Esophagus squamous epithelium (tissue), 4 donors: ENCODE measurements around the gene KIF23.

Experiments used
- POLR2A ChIP-seq, 4 donors: fragments of 450-650 bp; IDR thresholded peaks; one replicate each; pipeline ENCODE4 v1.6.1; 2017; ENCODE audit warnings: antibody characterized with exemption in 4 of 4, mild to moderate bottlenecking in 4 of 4, moderate library complexity in 3 of 4
- TF ChIP-seq, protein P1 (sequence below), 6 experiments: fragments of 450-650 bp in 4 of 6; fragments of 200-600 bp in 2 of 6; sonication (generic) in 2 of 6; IDR thresholded peaks; one replicate each; pipeline ENCODE4 v1.5.1; 2016 to 2019; ENCODE audit warnings: antibody characterized with exemption in 6 of 6, mild to moderate bottlenecking in 4 of 6, moderate library complexity in 4 of 6

DNA sequence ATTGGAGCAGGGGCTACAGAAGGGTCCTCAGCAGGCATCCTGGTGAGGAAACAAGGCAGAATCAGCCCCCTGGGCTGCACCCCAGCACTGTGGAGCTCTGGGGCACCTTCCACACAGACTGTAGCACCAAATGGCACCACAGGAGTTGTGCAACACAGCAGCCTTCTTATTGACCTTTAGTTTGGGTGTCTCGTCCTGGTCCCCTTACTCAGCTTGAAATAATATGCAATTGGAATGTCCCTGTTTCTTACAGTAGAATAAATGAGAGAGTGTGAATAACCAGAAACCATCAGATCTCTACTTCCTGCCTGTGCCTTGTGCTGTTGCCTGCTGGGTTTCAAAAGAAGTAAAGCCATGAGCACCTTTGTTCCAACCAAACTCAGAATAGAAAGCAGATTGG, 82.9 kb downstream of the KIF23 start:
- TF ChIP-seq POLR2A (IDR thresholded peaks at IDR 0.05) = no peak
- TF ChIP-seq, protein P1, sequence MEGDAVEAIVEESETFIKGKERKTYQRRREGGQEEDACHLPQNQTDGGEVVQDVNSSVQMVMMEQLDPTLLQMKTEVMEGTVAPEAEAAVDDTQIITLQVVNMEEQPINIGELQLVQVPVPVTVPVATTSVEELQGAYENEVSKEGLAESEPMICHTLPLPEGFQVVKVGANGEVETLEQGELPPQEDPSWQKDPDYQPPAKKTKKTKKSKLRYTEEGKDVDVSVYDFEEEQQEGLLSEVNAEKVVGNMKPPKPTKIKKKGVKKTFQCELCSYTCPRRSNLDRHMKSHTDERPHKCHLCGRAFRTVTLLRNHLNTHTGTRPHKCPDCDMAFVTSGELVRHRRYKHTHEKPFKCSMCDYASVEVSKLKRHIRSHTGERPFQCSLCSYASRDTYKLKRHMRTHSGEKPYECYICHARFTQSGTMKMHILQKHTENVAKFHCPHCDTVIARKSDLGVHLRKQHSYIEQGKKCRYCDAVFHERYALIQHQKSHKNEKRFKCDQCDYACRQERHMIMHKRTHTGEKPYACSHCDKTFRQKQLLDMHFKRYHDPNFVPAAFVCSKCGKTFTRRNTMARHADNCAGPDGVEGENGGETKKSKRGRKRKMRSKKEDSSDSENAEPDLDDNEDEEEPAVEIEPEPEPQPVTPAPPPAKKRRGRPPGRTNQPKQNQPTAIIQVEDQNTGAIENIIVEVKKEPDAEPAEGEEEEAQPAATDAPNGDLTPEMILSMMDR (IDR thresholded peaks at IDR 0.05) = no peak
